ENCODE data around the gene SLMAP.
"Not testable (repeated sequence)": the region's sequence is repeated elsewhere in the genome, so short reads cannot be mapped to it uniquely, and the experiment has no call there.

Gene SLMAP

DNA sequence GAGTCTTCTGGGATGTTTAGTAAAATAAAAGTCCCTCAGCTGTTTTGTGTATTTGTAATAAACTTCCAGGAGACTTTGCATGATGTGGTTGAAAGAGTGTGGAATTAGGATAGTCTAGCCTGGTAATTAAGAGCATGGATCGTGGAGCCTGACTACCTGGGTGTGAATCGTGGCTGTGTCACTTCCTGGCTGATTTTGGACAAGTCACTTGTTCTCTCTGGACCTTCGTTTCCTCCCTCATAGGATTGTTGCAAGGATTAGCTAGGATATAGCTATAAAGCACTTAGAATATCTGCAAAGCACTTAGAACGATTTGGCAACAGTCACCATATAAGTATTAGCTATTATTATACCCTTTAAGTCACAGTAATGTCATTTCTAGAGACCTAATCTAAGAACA, 40.2 kb downstream of the SLMAP start:
- FAIRE-seq: no peak

DNA sequence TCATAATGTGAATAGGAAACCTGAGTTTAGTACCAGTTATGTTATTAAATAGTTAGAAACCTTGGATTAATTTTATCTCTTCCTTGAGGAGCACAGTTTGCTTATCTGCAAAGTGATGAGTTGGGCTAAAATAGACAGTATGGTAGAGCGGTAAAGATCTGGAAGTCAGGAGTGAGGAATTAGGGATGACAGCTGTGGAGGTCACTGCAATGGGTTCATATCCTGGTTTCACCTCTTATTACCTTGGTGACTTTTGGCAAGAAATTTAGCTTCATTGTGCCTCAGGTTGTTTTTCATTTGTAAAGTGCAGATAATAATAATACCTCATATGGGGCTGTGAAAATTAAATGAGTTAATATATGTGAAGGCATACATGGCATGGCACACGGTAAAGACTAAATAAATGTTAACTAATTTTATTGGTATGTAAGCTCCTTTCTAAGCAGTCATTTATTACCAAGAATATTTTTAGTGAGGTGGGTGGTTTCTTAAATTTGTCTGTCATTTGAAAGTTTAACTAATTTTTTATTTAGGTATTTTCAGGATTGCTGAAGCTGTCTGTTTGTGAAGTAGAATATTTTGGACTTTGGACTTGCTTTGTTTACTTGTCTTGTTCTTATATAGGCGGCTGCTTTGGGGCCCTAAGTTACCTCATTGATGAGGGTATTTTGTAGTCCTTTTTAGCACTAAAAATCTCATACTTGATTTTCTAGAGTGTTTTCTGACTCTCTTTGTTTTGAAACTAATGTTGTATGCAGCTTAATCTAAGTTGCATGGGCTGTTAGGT, 41.8 kb downstream of the SLMAP start:
- no peak for FAIRE-seq

DNA sequence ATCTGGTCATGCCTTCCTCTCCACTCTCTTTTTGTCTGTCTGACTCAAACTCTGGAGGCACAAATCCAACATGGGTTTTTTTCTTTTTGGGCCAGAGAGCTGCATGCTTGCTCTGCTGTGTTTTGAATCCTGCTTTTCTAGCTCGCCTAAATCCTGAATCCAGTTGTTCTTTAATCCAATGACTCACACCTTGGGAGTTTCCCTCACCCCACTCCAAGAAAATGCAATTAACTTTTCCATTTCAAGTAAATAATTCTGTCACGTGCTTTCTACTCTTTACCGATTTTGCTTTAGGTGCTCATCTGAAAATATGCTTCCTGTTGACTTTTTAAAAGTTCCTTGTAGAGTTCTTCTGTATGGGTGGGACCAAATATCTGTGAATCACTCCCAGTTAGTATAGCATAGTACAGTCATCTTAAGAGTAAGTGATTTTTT, 47.6 kb downstream of the SLMAP start:
- FAIRE-seq: peak; percentile 75

DNA sequence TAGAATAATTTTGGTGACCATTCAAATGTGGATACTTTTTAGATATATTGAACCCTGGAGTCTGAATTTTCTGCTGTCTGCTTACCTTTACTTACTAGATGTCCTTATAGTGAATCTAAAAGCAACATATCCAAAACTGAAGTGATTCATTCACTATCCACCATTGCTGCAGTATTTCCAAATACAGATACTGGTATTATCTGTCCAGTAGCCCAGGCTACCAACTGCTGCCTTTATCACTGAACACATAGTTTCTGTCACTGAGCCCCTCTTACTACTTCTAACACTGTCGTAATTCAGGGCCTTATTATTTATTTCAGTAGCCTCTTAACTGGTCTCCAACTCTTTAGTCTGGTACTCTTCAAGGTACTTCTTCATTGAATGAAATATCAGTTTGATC, 49.2 kb downstream of the SLMAP start:
- no peak for FAIRE-seq

DNA sequence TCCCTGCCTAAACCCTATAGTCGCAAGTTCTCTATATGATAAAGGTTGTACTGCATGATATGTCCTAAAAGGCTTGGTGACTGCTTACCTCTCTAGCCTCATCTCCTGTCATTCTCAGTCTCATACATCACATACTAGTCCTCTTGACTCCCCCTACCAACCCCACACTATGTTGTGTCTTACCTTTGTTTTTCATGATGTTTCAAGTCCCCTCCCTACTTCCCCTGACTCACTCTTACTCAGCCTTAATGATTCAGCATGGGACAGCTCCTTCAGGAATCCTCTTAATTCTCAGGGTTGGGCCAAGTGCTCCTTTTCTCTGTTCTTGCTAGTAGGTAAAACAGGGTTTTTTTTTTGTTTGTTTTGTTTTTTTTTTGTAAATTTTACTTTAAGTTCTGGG, 49.6 kb downstream of the SLMAP start:
- no peak for FAIRE-seq

DNA sequence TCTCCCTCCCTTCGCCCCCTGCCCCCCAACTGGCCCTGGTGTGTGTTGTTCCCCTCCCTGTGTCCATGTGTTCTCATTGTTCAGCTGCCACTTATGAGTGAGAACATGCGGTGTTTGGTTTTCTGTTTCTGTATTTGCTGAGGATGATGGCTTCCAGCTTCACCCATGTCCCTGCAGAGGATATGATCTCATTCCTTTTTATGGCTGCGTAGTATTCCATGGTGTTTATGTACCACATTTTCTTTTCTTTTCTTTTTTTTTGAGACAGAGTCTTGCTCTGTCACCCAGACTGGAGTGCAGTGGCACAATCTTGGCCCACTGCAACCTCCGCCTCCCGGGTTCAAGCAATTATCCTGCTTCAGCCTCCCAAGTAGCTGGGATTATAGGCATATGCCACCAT, 50.1 kb downstream of the SLMAP start:
- not testable (repeated sequence) for FAIRE-seq

DNA sequence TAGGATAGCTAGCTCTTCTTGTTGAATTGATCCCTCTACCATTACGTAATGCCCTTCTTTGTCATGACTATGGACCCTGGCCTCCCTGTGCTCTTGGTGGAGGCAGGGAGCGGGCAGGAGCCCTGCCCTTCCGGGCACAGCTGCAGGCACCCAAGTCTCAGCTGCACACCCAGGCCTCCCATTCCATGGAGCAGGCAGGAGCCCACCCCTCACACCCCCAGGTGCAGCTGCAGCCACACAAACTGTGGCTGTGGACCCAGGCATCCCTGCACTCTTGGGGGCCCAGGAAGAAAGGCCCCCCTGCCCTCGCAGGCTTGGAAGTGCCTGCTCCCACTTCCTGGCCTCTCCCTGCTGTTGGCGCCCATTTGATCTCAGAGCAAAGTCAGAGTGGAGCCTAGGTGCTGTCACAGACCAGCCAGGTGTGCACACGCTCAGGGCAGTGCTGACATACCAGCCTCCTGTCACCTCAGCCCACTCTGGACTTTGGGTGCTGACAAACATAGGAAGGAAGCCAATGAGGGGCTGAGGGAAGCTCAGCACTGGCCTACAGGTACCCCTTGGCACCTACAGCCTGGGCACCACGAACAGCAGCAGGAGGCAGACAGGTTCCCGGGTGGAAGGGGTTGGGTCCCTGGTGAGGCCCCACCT, 53.0 kb downstream of the SLMAP start:
- no peak for FAIRE-seq

DNA sequence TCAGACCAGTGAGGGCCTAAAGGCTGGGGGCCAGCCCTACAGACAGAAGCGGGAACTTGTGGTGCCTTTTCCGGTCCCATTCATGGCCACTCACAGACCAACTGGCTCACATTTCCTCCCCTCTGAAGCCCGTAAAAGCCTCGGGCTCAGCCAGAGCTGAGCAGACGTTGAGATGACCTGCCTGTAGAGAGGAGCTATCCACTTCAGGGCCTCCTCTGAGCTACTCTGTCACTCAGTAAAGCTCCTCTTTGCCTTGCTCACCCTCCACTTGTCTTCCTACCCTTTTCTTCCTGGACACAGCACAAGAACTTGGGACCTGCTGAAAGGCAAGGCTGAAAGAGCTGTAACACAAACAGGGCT, 53.5 kb downstream of the SLMAP start:
- FAIRE-seq: no peak

DNA sequence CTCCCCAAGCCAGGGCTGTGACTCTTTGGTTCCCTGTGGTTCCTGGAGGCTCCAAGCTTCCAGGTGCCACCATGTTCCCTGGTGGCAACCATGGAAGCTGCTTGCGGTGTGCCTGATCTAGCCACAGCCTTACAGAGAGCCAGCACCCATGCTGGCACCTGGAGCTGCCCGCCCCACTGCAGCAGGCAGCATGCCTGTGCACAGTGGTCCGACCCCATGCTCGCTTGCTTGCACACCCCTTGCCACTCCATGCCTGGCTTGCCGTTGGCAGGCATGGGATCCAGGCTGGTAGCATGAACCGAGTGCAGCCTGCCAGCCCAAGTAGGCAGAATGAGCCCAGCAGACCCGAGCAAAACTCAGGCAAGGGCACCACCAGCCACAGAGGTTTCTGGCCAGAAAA, 53.9 kb downstream of the SLMAP start:
- FAIRE-seq: no peak

DNA sequence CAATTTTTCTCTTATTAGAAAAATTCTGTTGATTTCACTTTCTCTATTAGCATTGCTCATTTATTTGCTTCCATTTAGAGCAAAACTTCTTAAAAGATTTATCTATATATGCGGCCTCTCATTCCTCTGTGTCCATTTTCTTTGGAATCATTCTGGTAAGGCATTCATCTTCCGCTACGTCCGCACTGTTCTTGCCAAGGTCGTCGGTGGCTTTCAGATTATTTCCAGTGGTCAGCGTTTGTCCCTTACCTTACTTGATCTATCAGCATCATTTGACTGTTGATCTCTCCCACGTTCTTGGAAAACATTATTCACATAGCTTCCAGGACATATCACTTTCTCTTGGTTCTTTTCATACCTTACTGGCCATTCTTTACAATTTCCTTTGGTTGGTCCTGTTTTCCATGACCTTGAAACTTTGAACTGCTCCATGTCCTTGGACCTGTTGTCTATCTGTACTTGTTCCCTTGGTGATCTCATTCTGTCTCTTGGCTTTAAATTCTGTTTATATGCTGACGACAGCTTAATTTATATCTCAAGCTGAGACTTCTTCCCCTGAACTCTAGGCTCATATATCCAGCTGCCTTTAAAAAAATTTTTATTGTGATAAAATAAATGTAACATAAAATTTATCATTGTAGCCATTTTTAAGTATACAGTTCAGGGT, 54.5 kb downstream of the SLMAP start:
- FAIRE-seq: no peak

DNA sequence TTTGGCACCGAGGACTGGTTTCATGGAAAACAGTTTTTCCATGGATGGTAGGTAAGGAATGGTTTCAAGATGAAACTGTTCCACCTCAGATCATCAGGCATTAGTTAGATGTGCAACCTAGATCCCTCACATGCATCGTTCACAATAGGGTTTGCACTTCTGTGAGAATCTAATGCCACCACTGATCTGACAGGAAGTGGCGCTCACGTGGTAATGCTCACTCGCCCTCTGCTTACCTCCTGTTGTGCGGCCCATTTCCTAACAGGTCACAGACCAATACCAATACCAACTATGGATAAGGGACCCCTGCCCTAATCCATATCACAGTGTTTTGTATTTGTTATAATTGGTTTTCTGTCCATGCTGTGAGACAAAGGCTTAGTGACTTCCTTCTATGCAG, 58.9 kb downstream of the SLMAP start:
- no peak for FAIRE-seq

DNA sequence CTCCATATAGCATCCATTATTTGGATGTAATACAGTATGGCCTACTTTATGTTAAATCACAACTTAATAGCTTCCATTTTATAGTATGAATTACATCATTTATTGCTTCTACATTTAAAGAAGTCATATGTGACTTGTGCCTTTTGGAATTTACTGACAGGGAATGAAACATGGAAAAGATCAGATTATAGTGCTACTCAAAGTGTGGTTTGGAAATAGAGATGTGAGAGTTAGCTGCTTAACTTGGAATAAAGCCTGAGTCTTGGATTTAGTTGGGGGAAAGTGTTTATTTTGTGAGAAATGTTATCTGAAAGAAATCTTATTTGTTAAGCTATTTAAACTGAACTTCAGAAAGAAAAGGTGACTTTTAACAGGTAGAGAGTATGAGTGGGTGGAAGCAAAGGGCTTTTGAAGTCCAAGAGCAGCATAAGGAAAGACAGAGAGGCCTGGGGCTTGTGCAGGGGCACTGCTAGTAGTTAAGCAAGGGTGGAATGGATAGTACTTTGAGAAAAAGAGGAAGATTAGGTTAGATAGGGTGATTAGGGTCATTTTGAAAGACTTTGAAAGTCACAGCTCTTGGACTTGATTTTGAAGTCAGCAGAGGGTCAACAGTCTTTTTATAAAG, 60.5 kb downstream of the SLMAP start:
- FAIRE-seq: no peak

DNA sequence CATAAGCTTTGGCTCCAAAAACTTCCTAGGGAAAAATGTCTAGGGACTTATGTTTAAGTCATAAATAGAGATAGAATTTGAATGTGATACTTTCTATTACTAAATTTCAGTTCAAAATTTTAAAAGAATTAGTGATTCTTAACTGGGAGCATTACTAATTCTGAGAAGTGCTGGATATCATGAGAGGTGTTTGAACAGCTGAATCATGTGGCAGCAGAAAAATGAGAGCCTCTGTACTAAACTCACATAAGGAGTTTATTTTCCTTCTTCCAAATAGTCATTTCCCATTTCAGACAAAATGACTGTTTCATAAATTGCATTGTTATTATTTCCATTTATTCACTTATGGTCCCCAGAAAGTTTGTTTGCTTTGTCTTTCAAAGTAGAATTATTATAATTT, 62.7 kb downstream of the SLMAP start:
- FAIRE-seq: no peak

DNA sequence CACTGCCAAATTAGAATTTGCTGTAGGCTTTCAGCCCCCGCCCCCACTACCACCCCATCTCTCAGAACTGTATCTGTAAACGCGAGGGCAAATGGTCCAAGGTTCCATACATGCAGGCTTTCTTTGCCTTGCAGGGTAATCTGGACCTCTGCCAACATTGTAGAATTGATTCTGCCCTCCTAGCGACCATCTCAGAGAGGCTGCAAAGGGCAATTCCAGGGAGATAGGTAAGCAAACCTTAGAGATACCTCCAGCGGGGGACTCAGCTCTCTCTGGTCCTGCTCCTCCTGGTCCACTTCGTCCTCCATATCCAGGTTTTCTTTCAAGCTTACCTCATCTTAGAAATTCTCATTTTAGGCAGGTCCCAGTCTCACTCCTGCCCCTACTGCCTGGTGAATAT, 64.4 kb downstream of the SLMAP start:
- no peak for FAIRE-seq

DNA sequence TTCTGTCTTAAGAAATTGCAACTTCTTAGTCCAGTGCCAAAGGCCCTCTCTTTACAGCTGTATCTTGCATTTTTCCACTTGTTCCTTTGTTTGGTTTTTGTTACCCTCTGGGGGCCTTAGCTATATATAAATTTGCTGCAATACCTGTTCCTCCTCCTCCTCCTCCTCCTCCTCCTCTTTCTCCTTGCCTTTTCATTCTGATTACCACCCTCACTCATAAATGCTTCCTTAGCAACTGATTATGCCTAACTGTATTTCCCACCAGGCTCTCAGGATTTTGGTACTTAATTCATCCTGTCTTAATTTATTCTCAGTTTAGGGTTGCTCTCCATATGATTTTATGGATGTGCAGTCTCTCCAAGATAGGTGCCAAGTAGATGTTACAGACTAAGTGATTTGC, 65.7 kb downstream of the SLMAP start:
- no peak for FAIRE-seq

DNA sequence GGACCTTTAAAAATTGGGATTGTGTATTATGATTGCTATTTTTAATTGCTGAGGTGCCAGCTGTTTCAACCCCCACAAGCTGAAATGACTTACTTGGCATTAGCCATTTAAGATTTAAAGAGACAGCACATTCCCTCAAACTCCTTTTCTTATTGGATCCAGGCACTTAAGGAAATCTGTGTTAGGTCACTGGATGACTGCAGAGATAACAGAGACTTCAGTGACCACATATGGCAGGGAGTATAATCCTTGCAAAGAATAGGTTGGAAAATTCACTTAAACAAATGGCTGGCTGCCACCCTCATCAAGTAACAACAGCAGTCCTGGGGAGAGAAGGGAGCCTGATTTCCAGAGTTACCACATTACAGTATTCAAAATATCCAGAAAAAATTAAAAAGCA, 66.6 kb downstream of the SLMAP start:
- no peak for FAIRE-seq

DNA sequence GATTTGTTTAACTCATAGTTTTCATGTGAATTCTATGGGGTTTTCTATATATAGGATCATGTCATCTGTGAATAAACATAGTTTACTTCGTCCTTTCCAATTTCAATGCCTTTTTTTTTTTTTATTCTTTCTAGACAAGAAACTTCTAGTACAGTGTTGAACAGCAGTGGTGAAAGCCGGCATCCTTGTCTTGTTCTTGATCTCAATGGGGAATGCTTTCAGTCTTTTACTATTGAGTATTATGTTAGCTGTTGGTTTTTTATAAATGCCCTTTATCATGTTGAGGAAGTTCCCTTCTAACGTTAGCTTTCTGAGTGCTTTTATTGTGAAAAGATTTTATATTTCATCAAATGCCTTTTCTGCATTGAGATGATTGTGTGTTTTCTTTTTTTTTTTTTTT, 69.0 kb downstream of the SLMAP start:
- peak; percentile 10 for FAIRE-seq

DNA sequence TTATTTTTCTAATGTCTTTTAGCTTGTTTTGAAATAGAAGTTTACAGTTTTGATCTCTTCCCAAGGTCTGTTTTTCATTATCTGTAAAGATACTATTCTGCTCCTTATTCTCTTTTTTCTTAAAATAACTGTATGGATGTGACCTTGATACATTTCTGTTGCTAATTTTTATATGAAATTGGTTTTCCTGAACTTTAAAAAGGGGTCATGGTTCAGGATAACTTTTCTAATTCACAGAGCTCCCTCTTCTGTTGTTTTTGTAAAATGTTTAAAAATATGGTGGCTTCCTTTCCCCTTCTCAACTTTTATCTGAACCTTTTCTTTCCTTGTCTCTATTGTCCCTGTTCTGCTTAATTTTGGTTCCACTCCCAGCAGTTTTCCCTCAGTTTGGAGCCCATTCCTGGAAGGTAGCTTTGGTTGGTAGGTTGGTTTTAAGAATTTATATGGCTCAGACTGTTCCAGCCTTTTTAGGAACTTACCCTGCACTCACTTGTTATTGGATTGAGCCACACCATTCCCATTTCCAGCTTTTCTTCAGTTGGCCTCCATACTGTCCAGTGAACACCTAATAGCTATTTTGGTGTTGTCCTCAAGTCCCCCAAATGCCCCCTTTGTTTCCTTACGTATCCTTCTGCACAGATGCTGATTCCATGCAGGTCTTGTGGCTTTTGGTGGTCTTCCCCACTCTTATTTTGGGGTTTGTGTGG, 70.3 kb downstream of the SLMAP start:
- no peak for FAIRE-seq

DNA sequence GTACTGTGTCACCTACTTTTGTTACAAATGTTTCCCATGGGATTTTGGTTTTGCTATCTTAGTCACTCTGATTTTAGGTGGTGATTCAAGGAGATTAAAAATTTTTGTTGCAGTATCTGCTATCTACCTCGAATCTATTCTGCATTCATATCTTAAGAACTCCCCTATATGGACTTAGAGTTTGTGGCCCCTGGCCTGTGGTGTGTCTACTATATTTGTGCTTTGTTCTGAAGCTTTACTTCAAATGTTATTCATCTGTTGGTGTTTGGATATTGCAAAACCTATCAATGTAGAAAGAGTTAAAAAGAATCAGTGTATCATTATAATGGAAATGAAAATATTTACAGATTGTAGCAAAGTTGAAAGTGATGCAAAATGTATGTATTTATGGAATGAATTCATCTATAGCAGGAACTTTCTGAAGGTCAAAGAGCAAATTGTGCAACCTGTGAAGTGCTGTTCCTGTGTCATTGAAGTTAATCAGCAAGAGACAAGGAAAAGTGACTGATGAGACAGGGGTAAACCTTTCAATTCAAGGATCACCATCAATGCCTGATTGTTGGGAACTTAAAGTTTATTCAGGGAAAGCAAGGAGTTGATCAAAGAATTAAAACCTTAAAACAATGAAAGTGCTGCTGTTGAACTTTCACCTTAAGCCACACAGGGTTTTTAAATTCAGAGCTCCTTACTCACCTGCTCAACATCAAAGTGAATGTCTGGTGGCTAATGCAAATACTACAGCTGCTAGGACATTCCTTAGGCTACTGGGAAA, 71.0 kb downstream of the SLMAP start:
- FAIRE-seq: no peak

DNA sequence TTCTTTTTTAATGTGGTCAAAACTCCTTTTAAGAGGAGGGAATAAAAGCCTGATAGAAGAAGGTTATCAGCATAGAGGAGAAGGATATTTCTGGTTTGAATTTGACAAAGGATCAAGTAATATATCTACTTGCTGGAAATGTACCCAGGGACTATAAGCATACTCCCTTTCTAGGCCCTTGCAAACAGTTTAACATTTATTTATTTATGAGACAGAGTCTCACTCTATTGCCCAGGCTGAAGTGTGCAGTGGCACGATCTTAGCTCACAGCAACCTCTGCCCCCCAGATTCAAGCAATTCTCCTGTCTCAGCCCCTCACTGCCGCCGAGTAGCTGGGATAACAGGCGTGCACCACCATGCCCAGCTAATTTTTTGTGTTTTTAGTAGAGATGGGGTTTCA, 71.6 kb downstream of the SLMAP start:
- FAIRE-seq: no peak

DNA sequence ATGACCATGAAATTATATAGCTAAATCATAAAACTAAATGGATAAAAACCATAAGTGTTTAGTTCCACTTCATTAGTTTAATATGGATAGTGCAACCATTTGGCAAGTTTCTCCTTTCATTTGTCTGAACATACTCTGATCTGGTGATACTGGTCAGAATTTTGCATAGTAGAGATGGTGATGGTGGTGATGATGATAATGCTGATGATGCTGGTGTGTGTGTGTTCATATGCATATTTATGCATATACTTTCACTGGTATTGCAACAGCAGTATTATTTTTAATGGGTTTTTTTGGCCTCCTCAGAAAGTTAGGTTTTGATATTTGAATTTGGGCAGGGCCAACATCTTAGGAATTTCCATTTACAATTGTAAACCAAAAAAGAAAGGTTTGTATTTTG, 76.4 kb downstream of the SLMAP start:
- no peak for FAIRE-seq

DNA sequence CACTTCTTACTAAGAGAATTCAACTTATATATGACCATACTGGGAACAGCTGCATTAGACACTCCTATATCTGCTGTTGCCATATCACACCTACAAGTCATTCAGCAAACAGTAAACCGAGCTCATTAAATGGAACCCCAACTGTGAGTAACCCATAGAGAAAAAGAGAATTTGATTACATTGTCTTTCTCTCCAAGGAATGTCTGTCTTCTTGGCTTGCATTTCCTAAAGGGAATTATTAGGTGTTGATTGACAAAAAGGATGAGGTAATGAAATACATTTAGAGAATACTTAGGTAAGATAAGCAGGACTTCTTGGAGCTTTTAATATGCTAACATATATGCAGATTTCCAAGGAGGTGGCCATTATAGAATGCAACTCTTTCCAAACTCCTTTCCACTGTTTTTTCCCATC, 76.8 kb downstream of the SLMAP start:
- FAIRE-seq: no peak
